ENCODE measurements around the gene PHF21A.

GRCh38 chr11:45889966-45890365 lies 231.3 kb downstream of the PHF21A start:
- TF ChIP-seq, protein P1, sequence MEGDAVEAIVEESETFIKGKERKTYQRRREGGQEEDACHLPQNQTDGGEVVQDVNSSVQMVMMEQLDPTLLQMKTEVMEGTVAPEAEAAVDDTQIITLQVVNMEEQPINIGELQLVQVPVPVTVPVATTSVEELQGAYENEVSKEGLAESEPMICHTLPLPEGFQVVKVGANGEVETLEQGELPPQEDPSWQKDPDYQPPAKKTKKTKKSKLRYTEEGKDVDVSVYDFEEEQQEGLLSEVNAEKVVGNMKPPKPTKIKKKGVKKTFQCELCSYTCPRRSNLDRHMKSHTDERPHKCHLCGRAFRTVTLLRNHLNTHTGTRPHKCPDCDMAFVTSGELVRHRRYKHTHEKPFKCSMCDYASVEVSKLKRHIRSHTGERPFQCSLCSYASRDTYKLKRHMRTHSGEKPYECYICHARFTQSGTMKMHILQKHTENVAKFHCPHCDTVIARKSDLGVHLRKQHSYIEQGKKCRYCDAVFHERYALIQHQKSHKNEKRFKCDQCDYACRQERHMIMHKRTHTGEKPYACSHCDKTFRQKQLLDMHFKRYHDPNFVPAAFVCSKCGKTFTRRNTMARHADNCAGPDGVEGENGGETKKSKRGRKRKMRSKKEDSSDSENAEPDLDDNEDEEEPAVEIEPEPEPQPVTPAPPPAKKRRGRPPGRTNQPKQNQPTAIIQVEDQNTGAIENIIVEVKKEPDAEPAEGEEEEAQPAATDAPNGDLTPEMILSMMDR (IDR thresholded peaks at IDR 0.05), result no peak
- TF ChIP-seq NR2C2 (CRISPR knock-in tag; IDR thresholded peaks at IDR 0.05) (no peak), E2F1 (CRISPR knock-in tag; IDR thresholded peaks at IDR 0.05) (no peak), FOXK1 (CRISPR knock-in tag; IDR thresholded peaks at IDR 0.05) (no peak), ATF6 (CRISPR knock-in tag; IDR thresholded peaks at IDR 0.05) (no peak), MAX (CRISPR knock-in tag; IDR thresholded peaks at IDR 0.05) (no peak), RELA (CRISPR knock-in tag; IDR thresholded peaks at IDR 0.05; ENCODE audit: borderline replicate concordance) (no peak), ZNF121 (CRISPR knock-in tag; IDR thresholded peaks at IDR 0.05) (no peak), EMX1 (CRISPR knock-in tag; IDR thresholded peaks at IDR 0.05) (no peak), FOXJ3 (CRISPR knock-in tag; IDR thresholded peaks at IDR 0.05; ENCODE audit: borderline replicate concordance) (no peak), ELF4 (CRISPR knock-in tag; IDR thresholded peaks at IDR 0.05; ENCODE audit: low read depth) (no peak)
- TF ChIP-seq, protein P2, sequence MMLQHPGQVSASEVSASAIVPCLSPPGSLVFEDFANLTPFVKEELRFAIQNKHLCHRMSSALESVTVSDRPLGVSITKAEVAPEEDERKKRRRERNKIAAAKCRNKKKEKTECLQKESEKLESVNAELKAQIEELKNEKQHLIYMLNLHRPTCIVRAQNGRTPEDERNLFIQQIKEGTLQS (CRISPR knock-in tag; conservative IDR thresholded peaks at IDR 0.05), result no peak

Measured in WTC11 (cell line).